OCI-LY7 (cell line): ENCODE data around the gene SAXO2.

Experiments
- EZH2phosphoT487 ChIP-seq: fragments of 200-600 bp; sonication (generic); IDR thresholded peaks from 2 replicates; pipeline ENCODE4 v1.6.1; 2018; ENCODE audit warnings: low read depth, borderline replicate concordance, mild to moderate bottlenecking, mixed run types, antibody characterized with exemption, low read length, moderate library complexity, mixed read lengths
- TF ChIP-seq, protein P1 (sequence below): fragments of 200-600 bp; sonication (generic); conservative IDR thresholded peaks from 2 replicates; pipeline ENCODE4 v1.5.1; 2014; ENCODE audit warnings: mild to moderate bottlenecking, antibody characterized with exemption, low read length, moderate library complexity, mixed read lengths

DNA sequence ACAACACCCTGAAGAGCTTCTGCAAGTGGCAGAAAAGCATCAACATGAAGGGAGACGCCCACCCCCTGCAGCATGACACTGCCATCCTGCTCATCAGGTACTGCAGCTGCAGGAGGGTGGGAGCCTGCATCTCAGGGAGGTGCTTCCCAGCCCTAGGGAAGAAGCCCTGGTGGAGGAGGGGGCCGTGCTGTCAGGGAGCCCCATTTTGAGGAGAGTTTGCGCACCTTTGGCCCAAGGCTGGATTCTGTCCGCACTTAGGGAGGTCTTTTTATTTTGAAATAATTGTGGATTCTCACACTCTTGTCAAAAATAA, 42.1 kb downstream of the SAXO2 start:
- TF ChIP-seq, protein P1, sequence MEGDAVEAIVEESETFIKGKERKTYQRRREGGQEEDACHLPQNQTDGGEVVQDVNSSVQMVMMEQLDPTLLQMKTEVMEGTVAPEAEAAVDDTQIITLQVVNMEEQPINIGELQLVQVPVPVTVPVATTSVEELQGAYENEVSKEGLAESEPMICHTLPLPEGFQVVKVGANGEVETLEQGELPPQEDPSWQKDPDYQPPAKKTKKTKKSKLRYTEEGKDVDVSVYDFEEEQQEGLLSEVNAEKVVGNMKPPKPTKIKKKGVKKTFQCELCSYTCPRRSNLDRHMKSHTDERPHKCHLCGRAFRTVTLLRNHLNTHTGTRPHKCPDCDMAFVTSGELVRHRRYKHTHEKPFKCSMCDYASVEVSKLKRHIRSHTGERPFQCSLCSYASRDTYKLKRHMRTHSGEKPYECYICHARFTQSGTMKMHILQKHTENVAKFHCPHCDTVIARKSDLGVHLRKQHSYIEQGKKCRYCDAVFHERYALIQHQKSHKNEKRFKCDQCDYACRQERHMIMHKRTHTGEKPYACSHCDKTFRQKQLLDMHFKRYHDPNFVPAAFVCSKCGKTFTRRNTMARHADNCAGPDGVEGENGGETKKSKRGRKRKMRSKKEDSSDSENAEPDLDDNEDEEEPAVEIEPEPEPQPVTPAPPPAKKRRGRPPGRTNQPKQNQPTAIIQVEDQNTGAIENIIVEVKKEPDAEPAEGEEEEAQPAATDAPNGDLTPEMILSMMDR: no peak
- TF ChIP-seq EZH2phosphoT487: no peak
